NCI-H2029 (cell line): ENCODE results near the gene PRKCE.
"Not testable (repeated sequence)": the region's sequence is repeated elsewhere in the genome, so short reads cannot be mapped to it uniquely, and the experiment has no call there.

Experiments used
- DNase-seq: peaks from one replicate; lab custom pipeline; 2025; lab: John Stamatoyannopoulos, UW

PRKCE gene

GRCh38 chr2:45839508-45840251 lies 188.2 kb downstream of the PRKCE start:
- DNase-seq: no peak

GRCh38 chr2:45840481-45840880 lies 189.0 kb downstream of the PRKCE start:
- no peak for DNase-seq

DNA sequence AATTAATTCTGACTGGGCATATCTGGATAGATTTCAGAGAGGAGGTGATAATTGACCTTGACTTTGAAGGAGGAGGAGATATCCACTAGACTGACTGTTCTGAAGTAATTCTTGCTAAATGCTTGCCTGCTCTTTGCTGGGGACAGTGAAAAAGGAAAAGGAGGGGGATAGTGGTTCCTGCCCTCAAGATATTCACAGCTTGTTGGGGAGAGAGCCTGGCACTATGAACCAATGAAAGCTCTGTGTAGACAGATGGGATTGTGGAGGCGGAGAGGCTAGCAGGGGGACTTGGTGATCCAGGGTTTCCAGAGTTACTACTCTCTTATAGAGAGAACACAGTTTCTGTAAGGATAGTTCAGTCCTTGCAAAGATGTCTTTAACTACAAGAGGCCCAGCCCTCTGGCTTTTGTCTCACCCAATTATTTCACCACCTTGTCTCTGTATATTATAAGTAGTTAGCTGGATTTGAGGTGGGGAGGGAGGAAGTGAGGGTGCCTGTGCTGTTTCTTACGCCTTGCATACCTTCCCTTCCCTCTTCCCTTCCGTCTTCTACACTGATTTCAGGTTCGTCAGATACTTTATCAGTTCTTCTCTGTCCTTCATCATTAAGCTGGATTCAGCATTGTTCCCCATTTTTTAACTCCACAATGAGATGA lies 190.4 kb downstream of the PRKCE start:
- DNase-seq: no peak

GRCh38 chr2:45843136-45843535 lies 191.7 kb downstream of the PRKCE start:
- DNase-seq: no peak

- DNase-seq: no peak
Measured at GRCh38 chr2:45844796-45845457, 193.5 kb downstream of the PRKCE start.

- no peak for DNase-seq
Measured at GRCh38 chr2:45845566-45845965, 194.1 kb downstream of the PRKCE start.

- no peak for DNase-seq
Measured at GRCh38 chr2:45849491-45850283, 198.2 kb downstream of the PRKCE start.

DNA sequence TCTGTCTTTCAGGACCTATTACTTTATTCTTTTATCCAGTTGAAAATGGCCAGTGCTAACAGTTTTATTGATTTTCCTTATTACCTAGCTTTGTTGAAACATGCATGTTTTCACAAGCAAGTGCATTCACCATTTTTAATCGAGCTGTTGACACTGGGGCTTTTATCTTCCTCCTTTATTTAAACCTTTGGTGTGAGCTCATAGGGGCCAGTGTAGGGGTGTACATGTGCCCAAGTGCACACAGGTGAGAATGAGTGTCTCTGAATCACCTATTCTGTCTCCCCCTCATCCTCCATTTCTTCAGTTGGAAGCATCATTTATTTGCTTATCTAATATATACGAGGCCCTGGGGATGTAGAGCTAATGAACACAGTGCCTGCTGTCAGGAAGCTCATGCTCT lies 199.1 kb downstream of the PRKCE start:
- no peak for DNase-seq

GRCh38 chr2:45851111-45851510 lies 199.6 kb downstream of the PRKCE start:
- DNase-seq: no peak

DNA sequence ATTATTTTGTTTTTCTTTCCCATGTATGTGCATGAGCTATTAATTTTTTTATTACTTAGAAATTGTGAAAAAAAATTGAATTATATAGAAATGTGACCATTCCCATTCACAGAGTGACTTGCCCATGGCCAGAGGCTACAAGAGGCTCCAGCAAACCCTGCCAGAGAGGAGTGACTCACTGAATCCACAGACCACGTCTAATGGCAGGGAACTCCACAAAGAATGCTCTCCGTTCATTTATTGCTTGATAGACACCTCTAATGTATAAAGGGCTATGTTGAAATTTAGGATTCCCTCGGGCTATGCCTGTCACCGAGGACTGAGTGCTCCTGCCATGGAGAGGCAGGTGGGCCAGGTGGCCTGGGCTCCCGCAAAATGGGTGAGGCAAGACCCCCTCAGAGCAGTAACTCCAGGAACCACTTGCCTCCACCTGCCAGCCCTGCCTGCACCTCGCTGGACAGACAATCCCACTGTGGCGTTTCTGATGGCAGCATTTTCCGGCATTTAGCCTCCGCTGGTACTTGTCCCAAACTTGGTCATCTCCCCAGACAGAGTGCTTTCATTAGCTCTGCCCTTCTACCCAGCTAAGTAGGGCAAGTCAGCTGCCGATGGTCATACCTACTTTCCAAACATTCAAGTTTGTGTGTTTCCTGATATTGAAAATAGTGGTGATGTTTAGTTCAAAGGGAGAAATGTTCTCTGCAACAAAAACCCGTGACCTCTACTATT lies 200.3 kb downstream of the PRKCE start:
- DNase-seq: no peak

GRCh38 chr2:45852450-45853150 lies 201.1 kb downstream of the PRKCE start:
- DNase-seq: no peak

DNA sequence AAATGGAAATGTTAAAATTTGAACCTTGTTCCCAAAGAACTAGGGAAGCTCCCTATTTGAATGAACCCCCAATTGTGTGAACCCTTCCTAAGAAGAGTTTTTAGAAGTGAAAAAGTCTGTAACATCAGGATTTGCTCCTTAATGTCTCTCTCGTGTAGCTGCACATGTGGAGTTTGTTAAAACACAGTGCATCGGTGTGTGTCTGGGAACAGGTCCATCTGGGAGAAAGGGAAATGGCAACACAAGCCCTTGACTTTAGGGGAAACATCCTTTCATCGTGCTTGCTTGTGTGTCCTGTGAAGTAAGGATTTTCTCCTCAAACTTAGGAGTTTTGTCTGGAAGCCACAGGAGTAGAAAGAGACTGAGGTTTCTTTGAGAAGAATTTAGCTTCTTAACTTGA lies 203.9 kb downstream of the PRKCE start:
- no peak for DNase-seq

GRCh38 chr2:45856391-45857274 lies 205.2 kb downstream of the PRKCE start:
- no peak for DNase-seq

GRCh38 chr2:45857275-45857609 lies 205.8 kb downstream of the PRKCE start:
- no peak for DNase-seq

- peak; percentile 52 for DNase-seq
Measured at GRCh38 chr2:45857867-45858520, 206.5 kb downstream of the PRKCE start.

DNA sequence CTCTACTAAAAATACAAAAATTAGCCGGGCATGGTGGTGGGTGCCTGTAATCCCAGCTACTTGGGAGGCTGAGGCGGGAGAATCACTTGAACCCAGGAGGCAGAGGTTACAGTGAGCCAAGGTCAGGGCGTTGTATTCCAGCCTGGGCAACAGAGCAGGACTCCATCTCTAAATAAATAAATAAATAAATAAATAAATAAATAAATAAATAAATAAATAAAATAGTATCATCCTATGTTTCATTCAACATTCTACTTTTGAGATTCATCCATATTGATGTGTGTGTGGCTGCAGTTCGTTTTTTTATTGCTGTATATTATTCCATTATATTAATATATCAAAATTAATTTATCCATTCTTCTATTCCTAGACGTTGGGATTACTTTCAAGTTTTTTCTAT lies 207.4 kb downstream of the PRKCE start:
- DNase-seq: not testable (repeated sequence)

DNA sequence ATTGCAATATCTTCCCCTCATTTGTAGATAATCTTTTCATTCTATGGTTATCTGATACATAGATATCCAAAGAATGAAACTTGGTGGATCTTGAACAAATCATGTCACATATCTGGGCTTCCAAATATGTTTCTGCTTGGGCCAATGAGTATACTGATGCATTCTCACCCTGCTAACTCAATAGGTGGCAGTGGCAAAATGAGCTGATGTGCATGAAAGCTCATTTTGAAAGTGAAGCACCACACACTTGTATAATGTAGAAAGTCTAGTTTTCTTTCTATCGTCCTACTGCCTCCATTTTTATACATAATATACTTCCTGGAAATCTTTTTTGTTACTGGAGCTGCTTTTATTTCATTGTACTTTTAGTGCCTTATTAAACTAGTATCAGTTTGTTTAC lies 208.2 kb downstream of the PRKCE start:
- DNase-seq: no peak

- peak; percentile 29 for DNase-seq
Measured at GRCh38 chr2:45860136-45861121, 209.0 kb downstream of the PRKCE start.
